ENCODE results near the gene PA2G4.

The PA2G4 gene

GRCh38 chr12:56127485-56127887, 23.1 kb downstream of the PA2G4 start:
- DNase-seq = no peak

DNA sequence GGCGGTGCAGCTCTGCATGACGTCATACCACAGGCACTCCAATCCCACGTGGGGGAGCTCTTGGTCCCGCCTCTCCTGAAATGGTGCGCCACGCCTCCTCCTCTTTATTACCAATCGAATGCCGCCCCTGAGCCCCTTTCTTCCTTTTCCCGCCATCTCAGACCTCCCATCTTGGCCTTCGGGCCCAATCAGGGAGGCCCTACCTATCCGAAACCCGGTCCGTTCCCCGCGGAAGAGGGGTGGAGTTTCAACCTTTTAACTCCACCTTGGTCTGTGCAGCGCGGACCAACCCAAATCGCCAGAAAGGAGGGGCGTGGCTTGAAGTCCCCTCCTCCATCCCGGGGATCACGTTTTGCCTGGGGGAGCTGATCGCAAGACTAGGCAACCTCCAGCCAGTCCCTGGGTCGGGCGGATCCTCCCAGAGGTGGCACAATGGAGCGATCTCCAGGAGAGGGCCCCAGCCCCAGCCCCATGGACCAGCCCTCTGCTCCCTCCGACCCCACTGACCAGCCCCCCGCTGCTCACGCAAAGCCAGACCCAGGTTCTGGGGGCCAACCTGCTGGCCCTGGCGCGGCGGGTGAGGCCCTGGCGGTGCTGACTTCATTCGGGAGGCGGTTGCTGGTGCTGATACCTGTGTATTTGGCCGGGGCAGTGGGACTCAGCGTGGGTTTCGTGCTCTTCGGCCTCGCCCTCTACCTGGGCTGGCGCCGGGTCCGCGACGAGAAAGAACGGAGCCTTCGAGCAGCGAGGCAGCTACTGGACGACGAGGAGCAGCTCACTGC, 23.7 kb downstream of the PA2G4 start, which contains the start of gene ESYT1:
ESYT1 (plus strand) TSS at position 380 of the 782 bp plus-strand sequence; CDS start at position 433, 53 bp downstream.
- peak; percentile 100 for DNase-seq

DNA sequence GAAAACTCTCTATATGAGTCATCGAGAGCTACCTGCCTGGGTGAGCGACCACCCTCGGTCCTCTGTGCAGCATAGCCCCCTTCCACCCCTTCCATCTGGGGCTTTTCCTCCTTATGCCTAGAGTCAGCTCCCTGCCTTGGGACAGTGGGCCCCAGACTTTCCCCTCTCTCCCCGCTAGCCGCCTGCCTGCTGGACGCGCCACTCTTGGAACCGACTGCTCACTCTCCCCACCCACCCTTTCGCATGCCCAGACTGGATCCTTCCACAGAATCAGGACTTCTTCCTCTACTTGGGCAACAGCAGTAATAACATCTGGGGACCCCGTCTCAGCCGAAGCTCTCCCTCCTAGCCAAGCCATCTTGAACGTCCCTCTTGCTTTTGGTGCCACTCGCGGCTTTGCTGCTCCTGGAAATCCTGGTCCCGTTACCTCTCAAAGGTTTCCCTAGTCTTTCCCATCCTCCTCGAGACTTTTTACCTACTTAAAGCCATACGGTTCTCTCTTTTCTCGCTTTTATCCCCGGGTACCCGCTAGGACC, 24.4 kb downstream of the PA2G4 start:
- peak; percentile 58 for DNase-seq

- peak; percentile 87 for DNase-seq
Measured at GRCh38 chr12:56129206-56129941, 25.0 kb downstream of the PA2G4 start.

- no peak for DNase-seq
Measured at GRCh38 chr12:56129942-56130495, 25.7 kb downstream of the PA2G4 start.

- no peak for DNase-seq
Measured at GRCh38 chr12:56130876-56131275, 26.5 kb downstream of the PA2G4 start.

DNA sequence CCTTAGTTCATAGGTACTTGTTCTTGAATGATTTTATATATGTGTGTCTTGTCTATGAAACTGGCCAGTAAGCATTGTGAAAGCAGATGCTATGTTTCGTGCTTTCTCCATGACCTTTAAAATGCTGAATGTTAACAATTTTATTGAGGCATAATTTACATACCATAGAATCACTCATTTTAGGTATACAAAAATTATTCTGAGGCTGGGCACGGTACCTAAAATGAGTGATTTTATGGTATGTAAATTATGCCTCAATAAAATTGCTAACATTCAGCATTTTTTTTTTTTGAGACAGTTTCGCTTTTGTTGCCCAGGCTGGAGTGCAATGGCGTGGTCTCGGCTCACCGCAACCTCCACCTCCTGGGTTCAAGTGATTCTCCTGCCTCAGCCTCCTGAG, 30.5 kb downstream of the PA2G4 start:
- DNase-seq = no peak

DNA sequence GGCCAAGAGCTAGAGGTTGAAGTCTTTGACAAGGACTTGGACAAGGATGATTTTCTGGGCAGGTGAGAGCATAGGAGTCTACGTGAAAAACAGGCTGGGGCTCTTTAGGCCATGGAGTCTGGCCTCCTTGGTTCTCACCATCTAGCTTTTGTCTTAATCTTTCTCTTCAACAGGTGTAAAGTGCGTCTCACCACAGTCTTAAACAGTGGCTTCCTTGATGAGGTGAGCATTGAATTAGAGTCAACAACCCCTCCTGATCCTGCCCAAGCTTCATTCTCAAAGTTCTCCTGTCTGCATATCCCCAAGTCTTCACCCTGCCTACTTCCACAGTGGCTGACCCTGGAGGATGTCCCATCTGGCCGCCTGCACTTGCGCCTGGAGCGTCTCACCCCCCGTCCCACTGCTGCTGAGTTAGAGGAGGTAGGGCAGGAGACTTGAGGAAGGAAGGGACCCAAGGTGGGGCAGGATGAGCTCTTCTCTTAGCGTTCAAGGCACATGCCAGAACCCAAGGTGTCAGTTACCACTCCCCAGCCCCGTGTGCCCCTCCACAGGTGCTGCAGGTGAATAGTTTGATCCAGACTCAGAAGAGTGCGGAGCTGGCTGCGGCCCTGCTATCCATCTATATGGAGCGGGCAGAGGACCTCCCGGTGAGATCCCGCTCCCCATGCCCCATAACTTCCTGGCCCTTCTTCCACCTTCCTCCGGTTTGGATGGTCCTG, 33.7 kb downstream of the PA2G4 start:
- no peak for DNase-seq

GRCh38 chr12:56141946-56142784, 37.8 kb downstream of the PA2G4 start:
- DNase-seq = no peak

- DNase-seq = no peak
Measured at GRCh38 chr12:56143217-56143616, 38.9 kb downstream of the PA2G4 start.

DNA sequence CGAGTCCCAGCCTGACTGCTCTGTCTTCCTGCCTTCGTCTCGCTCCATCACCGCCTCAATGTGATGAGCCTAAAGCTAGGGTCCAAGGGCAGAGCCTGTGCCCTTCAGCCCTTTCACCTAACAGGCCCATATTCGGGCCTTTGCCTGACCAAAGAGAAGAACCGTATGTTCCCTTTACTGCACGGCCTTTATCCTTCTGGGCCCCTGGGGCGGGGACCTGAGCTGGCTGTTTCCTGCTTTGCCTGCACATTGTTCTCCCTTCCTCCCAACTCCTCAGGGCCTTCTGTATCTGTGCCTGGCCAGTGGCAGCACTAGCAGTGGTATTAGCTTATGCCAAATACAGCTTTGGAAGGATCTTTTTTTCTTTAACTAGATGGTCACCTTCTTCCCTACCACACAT, 39.5 kb downstream of the PA2G4 start:
- no peak for DNase-seq

GRCh38 chr12:56145217-56145616, 40.9 kb downstream of the PA2G4 start:
- DNase-seq = no peak

DNA sequence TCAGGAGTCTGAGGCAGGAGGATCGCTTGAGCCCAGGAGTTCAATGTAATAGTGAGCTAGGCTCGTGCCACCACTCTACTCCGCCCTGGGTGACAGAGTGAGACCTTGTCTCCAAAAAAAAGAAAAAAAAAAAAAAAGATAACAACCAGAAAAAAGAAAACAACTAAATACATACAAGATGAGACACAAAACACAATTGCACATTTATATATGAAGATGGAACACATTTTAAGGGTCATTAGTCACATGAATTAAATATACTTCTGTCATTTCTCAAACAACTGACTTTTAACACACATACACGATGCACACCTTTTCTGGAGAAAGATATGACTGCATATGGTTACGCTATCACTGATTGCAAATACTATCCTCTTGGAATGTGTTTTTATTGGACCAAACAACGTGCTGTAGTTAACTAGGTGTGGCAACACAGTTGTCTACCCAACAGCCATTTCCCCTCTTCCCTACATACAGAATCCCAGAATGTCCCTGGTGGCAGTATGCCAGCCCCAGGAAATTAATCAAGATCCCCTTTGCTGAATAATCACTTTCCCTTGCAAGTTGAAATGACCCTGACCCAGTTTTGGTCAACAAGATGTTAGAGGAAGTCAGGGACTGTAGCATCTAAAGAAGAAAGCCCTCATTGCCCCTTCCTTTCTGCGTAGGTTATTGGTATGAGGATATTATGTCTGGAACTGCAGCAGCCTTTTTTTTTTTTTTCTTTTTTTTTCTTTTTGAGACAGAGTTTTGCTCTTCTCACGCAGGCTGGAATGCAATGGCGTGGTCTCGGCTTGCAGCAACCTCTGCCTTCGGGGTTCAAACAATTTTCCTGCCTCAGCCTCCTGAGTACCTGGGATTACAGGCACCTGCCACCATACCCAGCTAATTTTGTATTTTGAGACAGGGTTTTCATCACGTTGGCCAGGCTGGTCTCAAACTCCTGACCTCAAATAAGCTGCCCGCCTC, 42.4 kb downstream of the PA2G4 start:
- peak; percentile 38 for DNase-seq

DNA sequence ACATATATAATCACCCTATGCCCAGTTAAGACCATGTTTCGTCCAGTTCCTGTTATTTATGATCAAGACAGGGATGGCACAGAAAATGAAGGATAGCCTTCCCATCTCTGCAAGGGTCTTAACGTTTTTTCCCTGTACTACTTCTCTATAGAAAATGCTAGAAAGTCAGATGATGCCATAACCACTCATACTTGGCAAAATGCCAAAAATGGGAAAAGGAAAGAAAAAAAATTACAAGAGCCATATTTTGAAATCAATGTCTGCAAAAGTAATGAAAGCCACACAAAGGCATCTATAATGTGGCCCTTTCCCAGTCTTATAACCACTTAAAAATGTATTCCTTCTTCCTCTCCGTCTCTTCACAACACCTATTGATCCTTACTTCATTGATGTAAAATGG, 46.2 kb downstream of the PA2G4 start:
- peak; percentile 77 for DNase-seq

GRCh38 chr12:56151672-56152131, 47.3 kb downstream of the PA2G4 start:
- peak; percentile 77 for DNase-seq

- peak; percentile 94 for DNase-seq
Measured at GRCh38 chr12:56152132-56152755, 47.9 kb downstream of the PA2G4 start, which contains the start of gene MYL6B. MYL6B (plus strand) TSS chr12:56152587; CDS start chr12:56153919, 1,332 bp downstream.

- DNase-seq = no peak
Measured at GRCh38 chr12:56152756-56153677, 48.7 kb downstream of the PA2G4 start.

DNA sequence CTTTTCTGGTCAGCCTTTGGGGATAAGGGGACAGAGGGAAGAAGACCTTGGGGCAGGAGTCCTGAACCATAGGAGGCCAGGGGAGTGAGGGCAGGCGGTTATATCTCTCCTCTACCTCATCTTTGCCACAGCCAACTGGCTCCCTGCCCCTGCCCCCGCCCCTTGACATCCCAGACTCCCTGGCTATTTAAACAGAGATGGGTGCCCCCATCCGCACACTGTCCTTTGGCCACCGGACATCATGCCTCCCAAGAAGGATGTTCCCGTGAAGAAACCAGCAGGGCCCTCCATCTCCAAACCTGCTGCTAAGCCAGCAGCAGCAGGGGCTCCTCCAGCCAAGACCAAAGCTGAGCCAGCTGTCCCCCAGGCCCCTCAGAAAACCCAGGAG, 49.3 kb downstream of the PA2G4 start:
- DNase-seq = no peak

DNA sequence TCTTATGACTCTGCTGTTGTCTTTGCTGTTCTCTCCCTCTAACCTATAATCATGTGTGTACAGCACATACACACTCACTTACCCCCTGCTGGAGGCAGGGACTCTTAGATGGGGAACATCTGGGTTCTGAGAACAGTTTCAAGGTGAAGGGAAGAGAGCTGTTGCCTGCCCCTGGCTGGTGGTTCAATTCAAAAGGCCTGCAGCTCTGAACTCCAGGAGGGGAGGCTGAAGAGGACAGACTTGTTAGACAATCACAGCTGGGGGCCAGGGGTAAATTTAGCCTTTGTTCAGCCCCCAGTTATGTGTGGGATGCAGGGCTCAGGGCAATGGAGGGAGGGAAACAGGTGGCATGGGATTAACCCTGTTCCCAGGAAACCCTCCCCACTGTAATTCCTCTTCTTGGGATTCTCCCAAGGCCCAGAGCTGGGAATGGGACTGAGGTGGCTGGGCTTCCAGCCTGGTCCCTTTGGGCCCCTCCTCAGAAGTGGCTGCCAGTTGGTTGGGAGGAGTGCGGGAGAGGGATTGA, 50.0 kb downstream of the PA2G4 start:
- no peak for DNase-seq
